Stimulated activated CD4-positive, alpha-beta T cell treated with anti-CD3 and anti-CD28 coated beads, Interleukin-15, amount 100 ng/mL, for 1 hour (primary cell): ENCODE measurements around the gene ROR1.

Source experiments
- DNase-seq, 2 donors: peaks; one replicate each; pipeline ENCODE4 v3.0.0-alpha.2; 2020; ENCODE audit warnings: low read depth in 1 of 2, low spot score in 1 of 2

Gene ROR1

DNA sequence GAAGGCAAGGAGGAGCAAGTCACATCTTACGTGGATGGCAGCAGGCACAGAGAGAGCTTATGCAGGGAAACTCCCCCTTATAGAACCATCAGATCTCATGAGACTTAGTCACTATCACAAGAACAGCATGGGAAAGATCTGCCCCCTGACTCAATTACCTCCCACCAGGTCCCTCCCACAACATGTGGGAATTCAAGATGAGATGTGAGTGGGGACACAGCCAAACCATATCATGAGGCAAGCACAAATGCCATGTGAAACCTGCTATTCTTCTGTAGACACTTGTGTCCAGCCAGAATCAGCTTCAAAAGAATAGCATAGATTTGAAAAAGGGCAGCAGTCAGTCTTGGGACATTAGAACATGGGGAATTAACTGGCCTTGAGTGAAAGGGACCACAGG, 397.4 kb downstream of the ROR1 start:
- no peak for DNase-seq

DNA sequence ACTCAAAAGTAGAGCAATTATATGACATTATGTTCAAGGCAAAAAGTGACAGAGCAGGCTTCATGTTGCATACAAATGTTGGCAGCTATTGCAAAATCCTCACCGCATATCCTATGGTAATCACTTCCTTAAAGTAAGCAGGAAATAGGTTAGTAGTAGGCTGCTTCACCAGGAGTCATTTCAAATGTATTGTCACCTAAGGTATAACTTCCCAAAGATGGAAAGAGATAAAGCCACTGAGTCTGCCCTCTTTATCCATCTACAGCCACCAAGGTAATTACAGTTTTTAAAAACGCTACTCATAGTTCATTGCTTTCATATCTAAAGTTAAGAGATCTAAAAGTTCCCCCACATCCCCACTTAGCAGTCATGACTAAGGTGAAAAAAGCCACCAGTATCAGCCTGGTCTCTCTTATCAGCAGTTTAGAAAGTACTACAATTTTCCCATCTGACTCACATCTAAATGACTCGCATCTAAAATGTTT, 398.0 kb downstream of the ROR1 start:
- DNase-seq = no peak

DNA sequence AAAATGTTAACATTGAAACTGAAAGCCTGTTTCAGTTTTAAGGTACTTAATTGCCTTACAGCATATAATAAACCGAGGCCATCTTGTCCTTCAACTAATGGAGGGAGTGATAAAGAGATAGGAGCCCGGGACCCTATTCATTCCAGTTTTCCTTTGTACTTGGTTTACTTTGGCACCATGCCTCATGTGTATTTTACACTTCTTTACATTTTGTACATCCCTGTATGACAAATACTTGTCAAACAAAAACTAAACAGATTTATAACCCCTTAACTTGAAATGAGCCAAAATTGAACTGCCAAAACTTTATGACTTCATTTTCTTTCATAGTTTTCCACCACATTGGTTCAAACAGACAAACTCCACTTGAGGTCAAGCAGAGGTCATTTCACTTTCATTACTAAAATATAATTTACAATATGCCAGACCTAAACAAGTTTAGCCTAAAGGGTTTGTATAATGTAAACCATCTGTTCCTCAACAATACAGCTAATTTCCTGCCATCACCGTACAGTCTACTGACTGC, 398.7 kb downstream of the ROR1 start:
- no peak for DNase-seq

DNA sequence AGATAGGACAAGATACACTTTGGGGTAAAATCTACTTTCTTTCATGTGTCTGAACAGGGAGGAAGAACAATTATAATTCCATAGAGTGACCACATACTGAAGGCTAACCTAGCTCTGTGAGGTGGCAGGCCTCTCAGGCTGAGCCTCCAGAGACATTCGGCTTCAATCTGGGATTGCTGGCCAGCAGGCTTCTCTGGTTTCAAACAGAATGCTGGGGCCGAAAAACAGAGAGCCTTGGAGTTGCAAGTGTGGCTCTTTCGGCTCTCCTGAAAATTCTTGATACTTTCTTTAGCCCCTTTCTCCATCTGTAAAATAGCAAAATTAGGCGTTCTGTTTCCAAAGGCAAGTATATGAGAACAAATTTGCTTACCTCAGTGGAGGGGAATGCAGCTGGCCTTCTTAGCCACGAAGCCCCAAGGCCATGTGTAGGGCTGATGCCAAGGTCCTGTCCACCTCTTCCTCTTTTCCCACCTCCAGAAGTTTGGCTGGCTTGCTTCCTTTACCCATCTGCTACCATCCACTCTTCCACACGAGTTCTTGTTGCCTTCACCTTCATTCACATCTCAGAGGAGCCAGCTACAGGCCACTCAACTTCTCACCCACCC, 399.6 kb downstream of the ROR1 start:
- DNase-seq = no peak

DNA sequence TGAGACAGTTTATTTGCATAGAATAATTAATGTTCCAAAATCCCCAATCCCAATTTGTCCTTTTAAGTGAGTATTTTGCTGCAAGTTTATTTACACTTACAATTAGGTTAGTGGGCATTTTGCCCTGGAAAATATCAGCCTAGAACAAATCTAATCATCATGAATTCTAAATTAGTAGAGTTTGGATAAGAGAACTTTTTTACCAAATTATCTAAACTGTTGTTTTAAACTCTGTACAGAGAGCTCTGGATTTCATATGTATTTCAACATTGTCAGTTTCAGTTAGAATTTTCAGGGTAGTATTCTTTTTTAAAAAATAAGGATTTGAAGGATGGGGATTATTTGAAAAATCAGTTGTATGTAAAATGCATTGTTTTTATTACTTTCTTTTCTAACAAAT, 401.8 kb downstream of the ROR1 start:
- no peak for DNase-seq

DNA sequence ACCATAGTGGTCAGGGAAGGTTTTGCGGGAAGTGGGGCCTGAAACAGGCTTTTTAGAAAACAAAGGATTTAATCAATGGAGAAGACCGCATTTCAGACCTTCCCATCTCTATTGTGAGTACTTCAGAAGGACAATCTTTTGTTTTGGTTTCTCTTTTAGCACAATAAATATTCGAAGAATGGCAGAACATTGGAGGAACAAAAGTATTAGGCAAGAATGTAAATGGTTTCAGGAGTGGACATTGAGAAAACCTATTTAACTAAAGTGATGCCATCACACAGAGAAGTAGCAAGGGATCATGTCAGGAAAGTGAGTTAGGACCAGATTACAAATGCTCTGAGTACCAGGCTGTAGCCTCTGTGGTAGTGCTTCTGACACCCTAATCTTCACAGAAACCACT, 402.8 kb downstream of the ROR1 start:
- DNase-seq = no peak

DNA sequence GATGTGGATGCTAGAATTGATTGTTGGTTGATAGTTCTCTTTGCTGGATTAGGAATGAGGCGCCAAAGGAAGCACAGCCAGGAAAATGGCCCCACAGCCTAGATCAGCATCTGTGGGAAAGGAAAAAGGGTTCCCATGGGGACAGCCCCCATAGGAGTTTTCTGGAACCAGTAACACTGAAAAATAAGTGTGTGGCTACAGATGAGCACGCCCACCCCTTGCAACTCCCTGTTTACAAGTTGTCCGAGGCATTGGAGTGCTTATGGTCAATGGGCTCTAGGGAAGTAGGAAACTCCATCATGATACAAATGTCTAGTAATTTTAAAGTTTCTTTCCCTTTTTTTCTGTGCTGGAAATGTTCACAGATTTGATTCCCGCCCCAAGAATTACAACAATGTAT, 405.8 kb downstream of the ROR1 start:
- DNase-seq = no peak

DNA sequence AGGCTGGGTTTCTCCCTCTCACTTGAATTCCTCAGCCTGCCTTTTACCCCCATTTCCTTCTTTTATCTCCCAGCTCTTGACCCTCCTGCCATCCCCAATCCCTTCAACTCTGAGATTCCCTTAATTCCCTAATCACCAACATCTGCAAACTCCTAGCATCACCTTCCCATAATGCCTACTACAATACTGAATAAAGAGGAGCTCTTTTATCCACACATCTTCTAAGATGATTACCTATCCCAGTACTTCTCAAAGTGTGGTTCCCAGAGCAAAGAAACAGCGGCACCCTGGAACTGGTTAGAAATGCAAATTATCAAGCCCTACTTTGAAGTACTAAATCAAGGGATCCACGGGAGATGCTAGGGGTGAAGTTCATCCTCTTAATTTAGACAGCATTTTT, 408.4 kb downstream of the ROR1 start:
- DNase-seq = no peak

DNA sequence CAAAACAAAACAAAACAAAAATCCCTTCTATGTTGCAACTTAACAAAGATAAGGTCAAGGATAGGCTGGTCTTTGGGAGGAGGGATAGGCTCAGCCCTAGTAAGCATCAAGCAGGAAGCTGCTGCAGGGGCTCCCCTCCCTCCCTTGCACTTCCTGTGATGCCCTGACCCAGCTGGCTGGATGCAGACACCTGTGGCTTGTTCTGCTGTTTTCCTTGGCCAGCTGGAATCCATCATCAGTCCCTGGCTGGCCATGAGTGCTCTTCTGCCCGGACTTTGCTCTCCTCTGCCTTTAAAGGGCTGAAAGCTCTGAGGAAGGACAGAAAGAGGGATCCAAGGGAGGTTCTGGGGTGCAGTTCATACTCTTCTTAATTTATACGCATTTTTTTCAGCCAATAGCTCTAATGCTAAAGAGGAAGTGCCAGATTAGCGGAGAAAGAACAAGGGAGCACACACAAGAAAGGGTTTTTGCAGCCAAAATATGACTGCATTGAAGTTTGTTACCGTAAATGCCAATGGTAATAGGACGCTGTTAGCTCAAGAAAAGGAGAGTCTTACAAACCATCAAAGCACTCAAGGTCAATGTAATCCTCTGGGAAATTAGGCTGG, 409.7 kb downstream of the ROR1 start:
- DNase-seq = no peak

DNA sequence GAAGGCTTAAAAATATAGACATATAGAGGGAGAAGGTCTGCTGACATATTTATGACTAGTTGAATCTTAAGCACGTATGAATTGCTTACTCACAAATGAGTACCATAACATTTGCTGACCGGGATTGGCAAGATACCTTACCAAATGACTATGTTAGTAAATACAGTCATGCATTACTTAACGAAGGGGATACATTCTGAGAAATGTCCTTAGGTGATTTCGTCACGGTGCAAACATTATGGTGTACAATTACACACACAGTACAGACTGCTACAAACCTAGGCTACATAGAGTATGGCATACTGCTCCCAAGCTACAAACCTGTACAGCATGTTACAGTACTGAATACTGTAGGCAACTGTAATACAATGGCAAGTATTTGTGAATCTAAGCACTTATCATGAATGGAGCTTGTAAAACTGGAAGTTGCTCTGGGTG, 410.2 kb downstream of the ROR1 start:
- DNase-seq = no peak

DNA sequence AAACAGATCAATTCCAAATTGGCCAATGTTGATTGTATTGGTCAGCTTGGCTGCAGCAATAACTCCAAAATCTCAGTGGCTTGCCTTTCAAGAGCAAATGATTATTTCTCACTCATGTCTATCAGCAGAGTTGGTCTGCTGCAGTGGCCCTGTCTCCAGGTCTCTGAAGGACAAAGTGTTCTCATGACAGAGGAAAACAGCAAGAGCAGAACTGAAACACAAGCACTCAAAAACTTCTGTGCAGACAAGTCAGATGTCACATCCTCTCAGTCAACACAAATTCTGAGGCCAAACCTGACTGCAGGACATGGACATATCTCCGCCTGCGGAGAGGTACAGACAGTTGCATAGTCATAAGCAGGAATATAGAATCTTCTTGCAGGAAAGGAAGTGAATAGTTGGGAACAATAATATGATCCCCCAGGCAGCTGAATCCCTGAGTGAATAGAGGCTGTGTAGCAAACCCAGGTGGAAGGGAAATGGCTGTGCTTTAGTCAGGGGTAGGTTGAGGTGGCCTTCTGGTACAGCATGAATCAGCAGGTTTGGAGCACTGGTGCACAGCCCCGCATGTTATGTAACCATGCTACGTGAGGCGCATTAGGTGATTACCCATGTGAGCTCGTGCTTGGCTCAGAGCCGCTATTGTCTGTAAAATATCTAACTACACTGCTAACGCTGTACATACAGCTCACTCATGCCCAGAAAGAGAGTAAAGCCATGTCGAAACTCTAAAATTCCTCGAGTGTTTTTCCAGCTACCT, 412.5 kb downstream of the ROR1 start:
- no peak for DNase-seq

DNA sequence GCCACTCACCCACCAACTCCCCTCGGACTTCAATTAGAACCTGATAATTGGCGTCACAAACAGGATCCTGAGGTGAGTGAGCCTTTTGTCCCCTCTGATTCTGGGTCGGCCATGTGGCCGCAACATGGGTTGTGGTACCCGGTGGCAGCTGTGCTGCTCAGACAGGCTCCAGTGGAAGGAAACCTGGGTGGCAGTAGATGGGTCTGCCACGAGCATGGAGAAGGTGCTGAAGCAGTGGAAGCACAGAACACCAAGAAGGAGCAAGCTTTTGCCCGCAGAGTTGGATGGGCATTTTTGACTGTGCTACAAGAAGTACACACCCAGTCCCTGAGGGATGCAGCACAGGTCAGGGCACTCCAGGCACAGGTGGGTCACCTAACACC, 413.1 kb downstream of the ROR1 start:
- no peak for DNase-seq

DNA sequence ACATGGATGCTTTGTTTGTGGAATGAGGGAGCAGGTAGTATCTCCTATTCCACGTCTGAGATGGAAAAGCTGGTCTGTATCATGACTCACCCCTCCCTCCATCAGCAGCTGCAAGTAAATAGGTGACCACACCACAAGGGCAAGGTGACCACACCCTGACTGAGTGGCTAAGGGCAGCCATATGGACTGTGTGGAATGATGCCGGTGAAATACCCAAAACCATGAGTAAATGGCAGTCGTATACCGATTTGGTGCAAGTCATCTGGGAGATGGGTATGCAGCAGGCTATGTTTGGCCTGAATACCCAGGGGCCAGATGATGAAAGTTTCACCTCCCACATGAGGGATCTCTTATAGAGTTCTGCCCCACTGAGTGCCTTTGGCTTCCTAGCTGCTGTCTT, 413.8 kb downstream of the ROR1 start:
- DNase-seq = no peak

DNA sequence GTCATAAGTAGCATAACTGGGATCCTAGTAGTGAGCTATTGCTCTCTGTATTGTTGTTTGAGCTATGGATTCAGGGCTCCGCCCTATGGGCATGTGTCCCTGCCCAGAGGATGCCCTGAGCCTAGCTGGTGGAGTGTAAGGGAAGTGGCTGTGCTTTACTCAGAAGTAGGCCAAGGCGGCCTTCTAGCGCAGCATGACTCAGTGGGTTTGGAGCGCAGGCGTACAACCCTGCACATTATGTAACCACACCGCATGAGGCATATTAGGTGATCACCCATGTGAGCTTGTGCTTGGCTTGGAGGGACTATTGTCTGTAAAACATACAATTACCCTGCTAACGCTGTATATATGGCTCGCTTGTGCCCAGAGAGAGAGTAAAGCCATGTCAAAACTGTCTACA, 418.5 kb downstream of the ROR1 start:
- DNase-seq = no peak

DNA sequence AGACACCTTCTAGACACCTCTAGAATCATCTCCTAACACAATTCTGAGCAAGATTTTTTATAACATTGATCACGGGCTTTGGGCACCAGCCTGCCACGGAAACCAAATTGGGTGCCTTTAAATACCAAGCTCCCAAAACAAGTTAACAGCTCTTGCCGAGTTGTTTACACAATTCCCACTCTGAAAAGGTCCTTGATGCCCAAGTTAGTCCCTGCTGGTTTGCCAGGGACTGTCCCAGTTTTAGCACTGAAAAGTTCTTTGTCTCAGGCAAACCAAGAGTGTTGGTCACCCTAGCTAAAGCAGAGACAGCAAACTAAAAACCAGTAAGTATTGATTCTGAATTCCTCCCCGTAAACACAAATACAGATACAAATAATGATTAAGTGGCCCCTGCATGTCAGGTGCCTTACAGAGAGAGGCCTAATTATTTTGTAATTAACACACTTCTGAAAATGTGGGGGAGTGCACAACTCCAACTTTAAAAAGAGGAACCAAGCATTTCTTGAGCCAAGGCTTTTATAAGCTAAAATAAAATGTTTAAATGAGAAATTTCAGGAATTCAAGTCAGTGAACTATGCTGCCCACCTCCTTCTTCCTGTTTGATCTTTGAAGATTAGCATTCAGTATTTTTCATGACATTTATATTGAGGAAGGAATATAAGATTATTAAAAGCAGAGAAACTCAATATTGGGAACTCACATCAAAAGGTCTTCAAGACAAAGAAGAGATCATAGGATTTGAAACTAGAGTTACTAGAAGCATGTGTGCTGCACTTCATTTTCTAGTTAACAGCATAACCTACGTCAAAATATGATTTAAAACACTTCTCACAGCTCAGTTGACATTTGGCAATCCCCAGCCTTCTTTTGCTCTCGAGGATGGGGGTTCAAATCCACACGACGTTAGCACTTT, 420.6 kb downstream of the ROR1 start:
- no peak for DNase-seq

DNA sequence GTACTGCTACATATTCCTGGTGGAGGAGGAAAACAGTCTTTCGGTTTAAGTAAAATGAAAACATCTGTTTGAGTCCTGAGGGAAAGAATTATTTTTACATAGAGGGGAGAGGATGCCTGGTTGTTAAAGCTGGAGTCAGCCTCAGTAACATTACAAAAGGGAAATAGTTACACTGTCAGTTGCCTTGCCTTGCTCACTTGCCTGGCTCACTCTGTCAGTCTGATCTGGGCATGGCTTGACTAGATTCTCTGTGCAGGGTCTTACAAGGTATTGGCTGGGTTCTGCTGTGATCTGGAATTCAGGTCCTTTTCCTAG, 421.2 kb downstream of the ROR1 start:
- no peak for DNase-seq

DNA sequence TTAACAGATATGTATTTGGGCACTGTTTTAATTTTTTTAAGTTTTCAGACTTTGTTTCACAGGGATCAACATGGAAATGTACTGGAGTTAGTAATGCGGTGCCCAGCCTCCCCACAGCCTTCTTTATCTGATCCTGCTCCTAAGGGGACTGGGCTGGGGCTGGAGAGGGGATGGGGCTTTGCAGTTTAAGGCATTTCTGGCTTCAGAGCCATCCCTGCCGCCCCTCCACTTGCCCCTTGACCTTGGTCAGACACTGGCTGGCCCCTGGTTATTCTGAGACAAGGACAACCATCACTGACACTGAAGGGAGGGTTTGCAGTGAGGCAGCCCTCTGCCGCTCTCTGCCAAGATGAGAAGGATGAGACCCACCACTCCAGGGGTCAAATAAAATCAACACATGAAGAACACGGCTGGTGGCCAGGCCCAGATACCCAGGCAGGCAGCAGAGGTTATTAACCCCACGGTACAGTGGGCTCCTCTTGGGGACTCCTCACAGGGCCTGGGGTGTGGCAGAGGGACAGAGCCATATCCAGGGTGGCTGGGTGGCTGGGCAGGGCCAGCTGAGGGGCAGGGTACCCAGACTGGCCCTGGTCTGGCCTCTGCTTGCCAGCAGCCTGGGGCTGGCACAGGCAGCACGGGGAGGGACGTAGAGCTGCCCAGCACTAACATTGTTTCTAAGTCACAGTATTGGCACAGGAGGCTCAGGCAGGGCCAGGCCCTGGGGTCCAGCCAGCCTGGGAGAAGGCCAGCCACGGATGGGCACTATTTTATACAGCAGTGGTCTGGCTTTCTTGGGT, 422.5 kb downstream of the ROR1 start:
- DNase-seq = no peak

DNA sequence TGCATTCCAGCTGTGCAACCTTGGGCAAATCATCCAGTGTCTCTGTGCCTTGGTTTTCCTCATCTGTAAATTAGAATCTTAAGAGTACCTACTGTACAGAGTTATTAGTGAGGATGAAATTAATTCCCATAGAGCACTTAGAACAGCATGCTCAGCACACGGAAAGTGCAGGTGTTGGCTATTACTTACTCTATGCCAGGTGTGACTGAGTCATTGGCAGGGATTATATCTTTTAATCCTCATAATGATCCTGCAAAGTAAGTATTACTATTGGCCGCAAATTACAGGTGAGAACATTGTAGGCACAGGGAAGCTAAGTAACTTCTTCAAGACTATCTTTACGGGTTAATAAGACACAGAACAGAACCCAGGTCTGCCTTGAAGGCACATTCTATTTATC, 423.3 kb downstream of the ROR1 start:
- no peak for DNase-seq

DNA sequence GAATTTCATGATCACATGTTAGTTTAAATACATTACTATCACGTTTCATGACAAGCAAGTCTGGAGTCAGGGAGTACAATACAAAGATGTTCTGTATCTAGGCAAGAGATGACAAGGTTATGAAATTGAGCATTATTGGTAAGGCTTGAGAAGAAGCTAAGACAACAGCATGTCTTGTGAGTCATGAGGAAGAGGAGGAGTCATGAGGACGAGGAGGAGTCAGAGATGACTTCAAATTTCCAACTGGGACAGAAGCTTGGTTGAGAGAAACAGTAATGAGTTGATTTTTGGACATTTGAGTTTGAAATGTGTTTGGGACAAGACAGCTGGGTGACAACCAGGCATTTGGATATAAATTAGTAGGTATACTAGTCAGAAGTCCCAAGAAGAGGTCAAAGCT, 425.3 kb downstream of the ROR1 start:
- DNase-seq = no peak

DNA sequence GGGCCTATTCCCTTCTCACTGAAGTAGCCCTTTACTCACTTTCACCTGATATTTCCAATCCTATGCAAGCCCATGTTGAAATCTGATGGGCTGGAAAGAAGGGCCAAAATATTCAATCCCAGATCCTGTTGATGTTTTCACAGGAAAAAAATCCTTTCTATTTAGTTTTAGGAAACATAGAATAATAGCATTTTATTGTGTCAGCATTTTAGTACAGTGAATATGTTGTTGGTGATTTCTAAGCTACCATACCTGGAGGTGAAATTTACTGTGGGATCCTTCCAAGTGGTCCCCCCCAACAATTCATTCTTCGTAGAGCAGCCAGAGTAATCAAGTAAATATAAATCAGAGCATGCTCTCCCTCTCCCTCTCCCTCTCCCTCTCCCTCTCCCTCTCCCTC, 426.2 kb downstream of the ROR1 start:
- DNase-seq = no peak

DNA sequence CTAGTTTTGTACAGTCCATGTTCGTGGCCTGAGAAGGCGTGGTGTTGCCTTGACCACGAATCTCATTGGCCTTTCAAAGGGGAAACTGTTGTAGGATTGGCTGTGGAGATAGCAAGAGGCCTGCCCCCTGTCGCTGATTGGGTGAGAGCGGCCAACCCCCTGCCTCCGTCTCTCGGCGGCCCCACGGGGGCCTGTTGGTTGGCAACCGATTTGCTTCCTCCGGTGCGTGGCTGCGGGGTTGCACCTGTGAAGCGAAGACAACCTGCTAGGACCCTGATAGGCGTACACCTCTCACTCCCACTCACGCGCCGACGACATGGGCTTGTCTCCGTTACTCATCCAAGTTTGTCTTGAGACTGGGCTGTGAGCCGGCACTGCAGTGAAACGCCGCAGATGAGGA, 429.6 kb downstream of the ROR1 start, which contains the start of gene UBE2U:
TSS of gene UBE2U (plus strand) at position 204 of the 400 bp plus-strand sequence. CDS start 428 bp downstream, outside the sequence.
- DNase-seq = no peak
